Hindlimb muscle (tissue), 1 donor: ENCODE data around the gene IMPG2. TPM values are rescaled to one million over a fixed set of nuclear protein-coding genes. Genes with fewer than 3 reads are reported as not detected.

Experiments used
- DNase-seq: peaks from one replicate; pipeline ENCODE4 v3.0.0-alpha.2; 2013
- polyA plus RNA-seq: library from polyadenylated mRNA; unstranded; fragments of 120-200 nt; gene quantifications from one replicate; pipeline ENCODE4 v1.2.1, GENCODE V29; 2013; ENCODE audit not compliant: insufficient read length

IMPG2 gene
- polyA plus RNA-seq, 1 donor = 1.5 TPM

GRCh38 chr3:101235048-101235447 lies 85.3 kb downstream of the IMPG2 start:
- no peak for DNase-seq

- DNase-seq = no peak
Measured at GRCh38 chr3:101230618-101231017, 89.8 kb downstream of the IMPG2 start.

GRCh38 chr3:101229681-101230080 lies 90.7 kb downstream of the IMPG2 start:
- DNase-seq = no peak

DNA sequence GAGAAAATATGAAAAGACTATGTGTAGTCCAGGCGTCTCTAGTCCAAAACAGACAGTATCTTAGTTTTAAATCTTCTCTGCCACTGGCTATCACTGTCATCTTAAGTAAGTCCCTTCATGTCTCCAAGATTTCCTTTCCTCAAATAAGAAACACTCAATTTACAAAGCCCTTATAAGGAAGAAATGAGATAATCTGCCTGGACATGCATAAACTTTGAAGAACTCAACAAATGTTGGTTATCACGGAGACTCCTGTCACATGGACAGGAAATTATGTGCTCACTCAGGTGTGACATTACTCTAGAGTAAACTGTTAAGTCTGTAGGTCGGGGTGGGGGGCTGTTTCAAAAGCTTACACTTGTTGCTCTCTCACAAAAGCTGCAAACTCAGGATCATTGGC lies 91.9 kb downstream of the IMPG2 start:
- no peak for DNase-seq

DNA sequence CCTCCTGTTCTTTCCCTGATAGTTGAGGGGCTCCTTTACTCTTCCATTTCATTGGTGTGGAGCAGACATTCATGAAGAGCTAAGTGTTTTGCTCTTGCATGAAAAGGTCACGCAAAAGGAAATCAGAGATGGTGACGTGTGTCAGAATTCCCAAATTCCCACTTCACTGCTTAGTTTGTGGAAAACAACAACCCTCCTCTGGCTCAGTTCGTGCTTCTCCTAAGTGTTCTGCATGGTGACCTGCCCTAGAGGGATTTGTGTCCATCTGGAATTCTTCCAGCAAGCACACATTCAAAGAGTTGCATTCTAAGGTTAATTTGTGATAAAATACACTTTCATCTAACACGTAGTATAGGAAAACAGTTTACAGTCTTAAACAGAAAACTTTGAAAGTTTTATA lies 95.6 kb downstream of the IMPG2 start:
- DNase-seq = no peak

GRCh38 chr3:101223016-101223415 lies 97.4 kb downstream of the IMPG2 start:
- no peak for DNase-seq

GRCh38 chr3:101219842-101220560 lies 100.4 kb downstream of the IMPG2 start:
- DNase-seq = no peak

DNA sequence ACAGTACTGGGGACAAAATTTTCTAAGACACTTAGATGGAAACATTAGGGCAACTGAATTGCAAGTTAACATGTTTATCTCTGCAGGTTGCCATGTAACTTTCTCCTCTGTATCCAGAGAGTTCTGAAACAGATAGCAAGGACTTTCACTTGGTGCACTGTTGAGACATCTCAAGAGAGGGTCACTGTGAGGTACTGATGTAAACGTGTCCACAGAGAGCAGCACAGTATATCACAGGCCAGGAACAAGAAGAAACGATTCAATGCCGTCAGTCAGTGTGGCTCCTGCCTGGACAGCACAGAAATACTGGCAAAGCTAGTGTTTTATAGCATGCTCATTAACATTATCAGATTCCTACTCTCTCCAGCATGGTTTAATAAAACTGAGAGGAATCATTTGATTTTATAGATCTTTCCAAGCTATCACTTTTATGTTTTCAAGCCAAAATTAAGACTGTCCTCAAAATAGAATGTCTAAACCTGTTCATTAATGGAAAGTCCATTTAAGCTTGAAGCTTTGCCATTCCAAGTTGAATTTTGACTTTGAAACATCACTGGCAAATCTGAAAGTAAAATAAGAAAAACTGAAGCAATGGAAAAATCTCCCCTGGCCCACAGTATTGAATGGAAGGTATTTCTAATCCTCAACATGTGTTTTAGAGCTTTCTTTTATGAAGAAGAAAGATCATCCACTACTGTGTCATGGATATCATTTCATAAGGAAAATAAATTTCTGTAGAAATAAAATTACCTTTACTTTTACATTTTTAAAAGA lies 102.7 kb downstream of the IMPG2 start:
- DNase-seq = peak; percentile 72

- DNase-seq = peak; percentile 54
Measured at GRCh38 chr3:101216710-101217465, 103.5 kb downstream of the IMPG2 start.

- DNase-seq = no peak
Measured at GRCh38 chr3:101212730-101213129, 107.6 kb downstream of the IMPG2 start.

- DNase-seq = peak; percentile 61
Measured at GRCh38 chr3:101204246-101204645, 116.1 kb downstream of the IMPG2 start.

DNA sequence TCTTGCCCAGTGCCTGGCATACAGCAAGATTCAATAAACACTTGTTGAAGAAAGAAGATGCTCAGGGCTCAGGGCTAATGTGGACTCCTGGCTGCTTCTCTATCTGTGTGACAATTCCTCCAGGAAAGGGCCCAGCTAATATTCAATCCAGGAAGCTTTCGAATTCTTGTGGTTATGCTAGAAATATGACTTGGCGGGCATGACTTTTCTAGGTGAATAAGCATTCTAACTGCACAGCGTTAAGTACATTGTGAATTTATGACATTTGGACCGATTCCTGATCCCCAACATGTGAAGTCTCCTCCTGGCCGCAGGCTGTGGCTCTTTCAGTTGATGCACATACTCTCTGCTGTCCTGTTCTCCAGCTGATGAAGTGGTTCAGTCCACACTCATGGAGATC lies 117.0 kb downstream of the IMPG2 start:
- no peak for DNase-seq

DNA sequence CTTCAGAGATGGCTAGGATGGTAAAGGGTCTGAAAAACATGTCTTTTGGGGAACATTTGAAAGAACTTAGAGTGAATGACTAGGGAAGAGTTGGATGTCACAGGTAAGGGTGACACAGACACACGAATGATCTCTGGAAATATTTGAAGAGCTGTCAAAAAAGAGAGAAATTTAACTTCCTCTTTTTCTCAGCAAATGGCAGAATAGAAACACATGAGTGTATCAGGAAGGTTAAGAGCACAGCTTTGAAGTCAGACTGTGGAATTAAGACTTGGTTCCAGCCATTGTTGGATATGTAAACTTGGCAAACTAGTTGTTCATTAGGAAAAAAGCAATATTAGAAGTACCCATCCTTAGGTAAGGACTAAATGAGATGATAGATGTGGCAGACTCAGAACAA lies 117.7 kb downstream of the IMPG2 start:
- no peak for DNase-seq

- DNase-seq = no peak
Measured at GRCh38 chr3:101200461-101200860, 119.9 kb downstream of the IMPG2 start.

DNA sequence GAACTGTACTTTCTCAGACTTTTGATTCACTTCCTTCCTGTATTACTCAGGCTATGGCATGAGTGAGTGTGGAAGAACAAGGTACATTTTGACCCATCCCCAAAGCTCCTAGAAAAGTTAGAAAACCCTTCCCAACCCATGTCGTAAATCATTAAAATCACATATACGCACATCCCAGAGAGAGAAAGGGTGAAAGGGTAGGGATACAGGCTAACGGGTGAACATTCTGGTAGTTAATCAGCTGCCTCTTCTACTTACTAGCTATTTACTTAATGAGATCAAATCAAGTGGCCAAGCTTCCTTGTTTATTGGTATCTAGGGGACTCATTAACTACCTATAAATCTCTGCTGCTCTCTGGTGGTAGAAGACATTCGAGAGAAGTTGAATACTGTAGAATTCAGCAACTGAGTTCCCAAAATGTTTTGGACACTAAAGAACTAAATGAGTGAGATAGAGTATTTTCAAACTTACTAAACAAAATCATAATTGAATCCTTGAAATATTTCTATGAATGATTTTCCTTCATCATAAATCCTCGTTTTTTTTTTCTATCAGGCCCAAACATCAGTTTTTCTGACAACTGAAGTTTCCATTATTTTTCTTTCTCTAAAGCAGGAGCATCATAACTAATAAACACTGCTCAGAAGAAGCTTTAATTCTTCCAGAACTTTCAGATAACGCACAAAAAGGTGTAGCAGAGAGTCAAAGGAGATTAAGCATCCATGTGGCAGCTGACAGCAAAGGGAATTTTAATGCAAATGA lies 124.2 kb downstream of the IMPG2 start:
- DNase-seq = no peak

GRCh38 chr3:101194392-101194791 lies 126.0 kb downstream of the IMPG2 start:
- DNase-seq = no peak

DNA sequence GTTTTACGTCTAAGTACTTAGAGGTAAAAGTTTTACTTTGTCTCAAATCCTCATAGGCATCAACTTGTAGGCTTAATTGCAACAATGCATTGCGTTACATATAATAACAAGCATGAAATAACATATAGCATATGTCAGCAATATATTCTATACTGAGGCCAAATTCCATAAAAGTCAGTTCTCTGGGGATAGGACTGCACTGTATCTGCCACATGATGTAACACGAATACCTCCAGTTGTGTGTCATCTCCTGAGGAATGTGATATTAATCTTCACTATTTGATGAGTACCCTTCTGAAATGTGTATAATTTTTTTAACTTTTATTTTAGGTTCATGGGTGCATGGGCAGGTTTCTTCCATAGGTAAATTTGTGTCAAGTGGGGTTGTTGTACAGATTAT lies 126.4 kb downstream of the IMPG2 start:
- DNase-seq = no peak

- DNase-seq = no peak
Measured at GRCh38 chr3:101189796-101190195, 130.6 kb downstream of the IMPG2 start.

DNA sequence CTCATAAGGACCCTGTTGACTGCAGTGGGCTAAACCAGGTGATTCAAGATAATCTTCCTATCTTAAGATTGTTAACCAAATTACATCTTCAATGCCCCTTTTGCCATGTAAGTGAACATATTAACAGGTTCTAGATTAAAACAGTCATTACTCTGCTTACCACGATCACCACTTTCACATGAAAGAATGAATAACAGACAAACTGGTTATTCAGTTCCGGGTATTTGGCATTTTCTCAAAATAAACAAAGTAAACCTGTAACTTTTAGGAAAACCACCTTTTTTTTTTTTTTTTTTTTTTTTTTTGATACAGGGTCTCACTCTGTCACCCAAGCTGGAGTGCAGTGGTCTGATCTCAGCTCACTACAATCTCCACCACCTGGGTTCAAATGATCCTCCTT lies 131.2 kb downstream of the IMPG2 start:
- DNase-seq = no peak

- DNase-seq = no peak
Measured at GRCh38 chr3:101185341-101185740, 135.0 kb downstream of the IMPG2 start.

- DNase-seq = no peak
Measured at GRCh38 chr3:101184111-101184510, 136.3 kb downstream of the IMPG2 start.

- no peak for DNase-seq
Measured at GRCh38 chr3:101183151-101183550, 137.2 kb downstream of the IMPG2 start.

DNA sequence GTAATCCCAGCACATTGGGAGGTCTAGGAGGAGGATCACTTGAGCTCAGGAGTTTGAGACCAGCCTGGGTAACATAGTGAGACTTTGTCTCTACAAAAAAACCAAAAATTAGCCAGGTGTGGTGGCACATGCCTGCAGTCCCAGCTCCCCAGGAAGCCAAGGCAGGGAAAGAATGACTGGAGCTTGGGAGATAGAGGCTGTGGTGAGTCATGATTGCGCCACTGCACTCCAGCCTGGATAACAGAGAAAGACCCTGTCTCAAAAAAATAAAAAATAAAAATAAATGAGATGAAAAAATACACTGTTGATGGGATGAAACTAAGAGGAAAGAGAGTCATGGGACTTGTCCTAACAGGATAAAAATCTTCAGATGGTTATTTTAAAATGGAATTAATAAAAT lies 137.6 kb downstream of the IMPG2 start:
- no peak for DNase-seq
